ENCODE data around the gene MPST.

MPST gene

DNA sequence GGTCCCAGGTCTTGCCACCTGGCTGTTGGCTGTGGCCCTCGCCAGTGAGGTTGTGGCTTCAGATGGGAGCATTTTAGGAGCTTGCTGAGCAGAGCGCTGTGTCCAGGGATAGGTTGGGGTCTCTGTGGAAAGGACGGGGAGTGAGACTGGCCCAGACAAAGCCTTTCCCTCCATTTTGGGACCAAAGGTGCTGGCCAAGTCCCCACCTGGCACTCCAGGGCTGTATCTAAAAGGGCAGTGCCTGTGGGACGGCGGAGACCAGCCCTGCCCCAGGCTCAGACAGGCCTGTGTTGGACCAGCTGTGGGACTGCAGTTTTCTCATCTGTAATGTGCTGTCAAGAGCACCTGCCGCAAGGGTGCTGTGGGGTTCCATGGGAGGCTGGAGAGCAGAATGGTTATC is 27.0 kb downstream of the MPST start:
- no peak for DNase-seq

DNA sequence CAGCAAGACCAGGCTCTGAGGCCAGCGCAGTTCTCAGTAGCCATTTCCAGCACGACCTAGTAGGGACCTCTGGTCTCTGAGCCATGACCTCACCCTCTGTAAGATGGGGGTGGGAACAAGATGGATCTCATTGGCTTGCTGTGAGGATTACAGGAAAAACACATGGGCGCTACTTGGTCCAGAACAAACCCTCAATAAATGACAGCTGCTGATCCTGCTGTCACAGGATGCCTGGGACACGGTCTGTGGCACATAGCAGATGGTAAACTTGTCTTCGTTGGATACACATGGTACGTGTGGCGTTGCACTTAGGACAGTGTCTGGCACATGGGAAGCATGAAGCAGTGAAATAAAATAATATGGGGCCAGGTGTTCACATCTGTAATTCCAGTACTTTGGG is 27.5 kb downstream of the MPST start:
- no peak for DNase-seq

DNA sequence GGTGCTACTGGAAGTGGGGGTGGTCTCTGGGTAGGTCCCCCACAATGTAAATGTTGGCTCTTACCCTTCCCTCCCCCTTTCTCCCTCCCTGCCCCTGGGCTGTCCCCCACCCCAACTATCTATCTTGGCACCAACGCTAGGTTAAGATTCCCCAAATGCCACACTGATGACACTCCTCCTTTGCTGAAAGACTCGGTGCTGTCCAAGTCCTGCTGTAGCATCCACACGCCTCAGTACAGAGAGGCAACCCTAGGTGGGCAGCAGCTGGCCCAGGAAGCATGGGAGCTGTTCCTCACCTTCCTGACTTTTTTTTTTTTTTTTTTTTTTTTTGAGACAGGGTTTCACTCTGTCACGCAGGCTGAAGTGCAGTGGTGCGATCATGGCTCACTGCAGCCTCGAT is 28.6 kb downstream of the MPST start:
- no peak for DNase-seq

DNA sequence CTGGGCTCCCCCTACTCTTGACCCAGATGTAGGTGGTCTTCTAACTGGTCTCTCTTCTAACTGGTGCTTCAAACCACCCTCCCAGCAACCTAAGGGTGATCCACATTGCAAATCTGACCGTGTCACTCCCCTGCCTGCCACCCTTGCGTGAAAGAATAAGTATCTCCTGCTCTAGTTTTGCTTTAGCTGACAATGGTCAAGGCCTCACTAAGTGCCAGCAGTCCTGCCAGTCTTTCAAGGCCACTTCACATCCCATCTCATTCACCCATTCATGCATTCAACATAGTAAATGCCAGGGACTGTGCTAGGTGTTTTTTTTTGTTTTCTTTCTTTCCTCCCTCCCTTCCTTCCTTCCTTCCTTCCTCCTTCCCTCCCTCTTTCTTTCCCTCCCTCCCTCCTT is 29.7 kb downstream of the MPST start:
- no peak for DNase-seq

DNA sequence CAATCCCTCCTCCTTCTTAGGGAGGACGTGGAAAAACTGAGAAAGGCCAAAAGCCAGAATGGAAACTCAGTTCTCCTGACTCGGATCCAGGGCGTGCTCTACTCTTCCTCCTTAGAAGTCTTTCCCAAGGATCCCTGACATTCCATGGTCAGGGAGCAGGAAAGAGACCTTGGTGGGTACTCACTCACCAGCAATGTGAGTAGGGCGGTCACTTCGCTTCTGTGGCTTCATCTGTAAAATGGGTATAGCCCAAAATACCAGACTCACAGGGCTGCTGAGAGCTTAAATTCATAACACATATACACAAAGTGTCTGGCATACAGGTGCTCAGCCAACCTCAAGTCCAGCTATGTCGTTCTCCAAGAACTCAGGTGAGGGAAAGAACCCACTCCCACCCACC is 31.4 kb downstream of the MPST start:
- DNase-seq, result no peak

DNA sequence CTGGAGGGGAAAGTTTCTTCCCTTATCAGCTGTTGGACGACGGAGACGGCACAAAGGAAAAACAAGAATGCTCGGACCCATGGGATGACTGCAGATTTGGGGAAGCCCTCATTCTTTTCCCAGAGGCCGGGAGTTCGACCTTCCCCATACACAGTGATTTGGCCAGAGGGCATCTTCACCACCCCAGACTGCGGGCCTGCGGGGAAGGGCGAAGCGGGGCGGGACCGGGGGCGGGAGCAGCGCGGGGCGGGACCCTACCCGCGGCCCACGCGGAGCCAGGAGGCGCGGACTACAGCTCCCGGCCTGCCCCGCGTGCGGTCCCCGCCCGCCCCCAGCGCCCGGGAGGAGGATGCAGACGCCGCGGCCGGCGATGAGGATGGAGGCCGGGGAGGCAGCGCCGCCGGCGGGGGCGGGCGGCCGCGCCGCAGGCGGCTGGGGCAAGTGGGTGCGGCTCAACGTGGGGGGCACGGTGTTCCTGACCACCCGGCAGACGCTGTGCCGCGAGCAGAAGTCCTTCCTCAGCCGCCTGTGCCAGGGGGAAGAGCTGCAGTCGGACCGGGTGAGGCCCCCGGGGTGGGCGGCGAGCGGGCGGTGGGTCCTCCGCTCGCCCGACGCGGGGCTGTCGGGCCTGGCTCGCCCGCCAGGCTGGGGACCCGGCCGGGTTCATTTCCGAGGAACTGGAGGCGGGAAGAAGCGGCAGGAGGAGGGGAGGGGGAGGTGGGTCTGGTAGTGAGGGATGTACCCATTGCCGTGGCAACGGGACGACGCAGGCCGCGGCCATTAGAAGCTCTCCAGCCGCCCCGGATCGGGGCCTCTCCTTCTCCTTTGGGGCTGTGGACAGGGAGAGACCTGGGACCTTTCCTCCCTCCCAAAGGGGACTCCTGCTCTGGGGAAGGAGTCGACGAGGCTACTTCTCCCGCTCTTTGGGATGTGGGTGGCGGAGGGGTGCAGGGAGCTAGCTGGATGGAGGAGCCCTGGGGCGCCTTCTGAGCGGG is 32.1 kb downstream of the MPST start, which contains the start of gene KCTD17:
TSS of gene KCTD17 (plus strand) at position 352 of the 995 bp plus-strand sequence. CDS start at position 371, 19 bp downstream.
- DNase-seq, result peak; percentile 92

DNA sequence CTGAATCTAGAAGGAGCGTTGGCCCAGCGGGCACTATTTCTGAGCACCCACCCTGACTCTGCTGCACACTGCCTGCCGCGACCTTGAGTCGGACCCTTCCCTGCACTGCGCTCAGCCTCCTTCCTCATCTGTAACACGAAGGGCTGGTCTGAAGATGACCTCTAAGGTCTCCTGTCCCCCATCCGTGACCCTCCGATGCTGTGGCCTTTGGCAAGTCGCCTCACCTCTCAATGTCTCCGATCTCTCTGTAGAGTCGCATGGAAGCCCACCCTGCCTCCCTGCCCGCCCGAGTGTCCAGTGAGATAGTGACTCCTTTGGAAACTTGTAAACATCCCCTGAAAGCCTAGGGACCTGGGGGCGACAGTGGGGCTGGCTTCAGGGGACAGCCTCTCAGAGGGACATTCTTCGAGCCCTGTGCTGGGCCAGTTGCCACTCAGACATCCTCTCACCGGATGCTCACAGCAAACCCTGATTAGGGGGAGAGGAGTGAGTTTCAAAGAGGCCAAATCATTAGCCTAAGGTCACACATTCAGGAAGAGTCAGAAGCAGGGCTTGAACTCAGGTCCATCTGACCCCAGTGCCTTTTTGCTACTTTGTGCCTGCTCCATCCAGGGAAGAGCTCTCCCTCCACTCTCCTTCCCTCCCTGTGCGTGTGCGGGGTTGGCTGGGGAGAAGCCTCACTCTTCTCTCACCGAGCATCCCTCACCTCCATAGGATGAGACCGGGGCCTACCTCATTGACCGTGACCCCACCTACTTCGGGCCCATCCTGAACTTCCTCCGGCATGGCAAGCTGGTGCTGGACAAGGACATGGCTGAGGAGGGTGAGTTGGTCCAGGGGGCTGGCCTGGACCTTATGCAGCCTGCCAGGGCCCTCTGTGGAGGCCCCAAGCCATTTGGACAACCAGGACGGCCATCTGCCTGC is 33.1 kb downstream of the MPST start:
- DNase-seq, result no peak

DNA sequence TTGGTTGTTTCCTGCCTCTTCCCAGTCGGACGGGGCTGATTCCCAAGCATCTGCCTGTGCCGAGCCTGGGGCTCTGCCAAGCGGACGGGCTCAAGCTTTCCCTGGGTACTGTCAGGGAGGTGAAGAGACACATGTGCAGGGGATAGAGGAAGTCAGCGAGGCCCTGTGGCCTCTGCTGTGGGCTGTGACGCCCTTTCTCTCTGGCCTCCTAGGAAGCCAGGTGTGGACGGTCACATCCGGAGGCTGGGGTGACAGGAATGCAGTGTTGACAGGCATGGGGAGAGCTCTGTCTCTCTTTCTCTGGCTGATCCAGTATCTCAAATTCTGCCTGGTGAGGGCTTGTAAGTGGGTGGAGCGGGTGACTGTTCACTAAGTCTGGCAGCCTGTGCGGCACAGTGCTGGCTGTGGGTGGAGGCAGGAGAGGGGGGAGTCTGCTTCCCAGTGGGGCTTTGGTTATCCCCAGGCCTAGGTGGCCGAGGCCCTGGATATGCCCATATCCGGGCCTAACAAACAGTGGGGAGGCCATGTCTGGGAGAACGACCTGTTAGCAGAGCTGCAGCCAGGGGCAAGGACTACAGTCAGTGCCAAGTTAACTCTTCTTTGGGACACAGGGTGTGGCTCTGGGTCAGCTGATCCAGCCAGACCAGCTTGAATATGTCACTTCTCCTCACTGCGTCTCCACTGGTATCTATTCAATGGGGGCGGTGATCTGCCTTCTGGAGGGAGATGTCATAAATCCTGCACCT is 33.9 kb downstream of the MPST start:
- no peak for DNase-seq

DNA sequence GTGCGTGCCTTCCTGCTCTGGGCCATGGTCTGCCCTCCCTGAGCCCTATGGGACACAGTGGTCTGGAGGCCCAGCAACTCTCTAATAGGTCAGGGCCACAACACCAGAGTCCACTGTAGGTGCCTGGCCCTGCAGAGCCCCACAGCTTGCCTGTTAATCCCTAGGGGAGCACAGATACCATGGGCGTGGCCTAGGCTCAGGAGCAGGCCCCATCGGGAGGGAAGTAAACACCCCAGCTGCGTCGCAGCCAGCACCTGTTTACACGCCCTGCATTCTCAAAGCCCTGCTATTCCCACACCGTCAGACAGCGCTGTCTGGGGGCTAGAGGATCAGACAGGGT is 34.5 kb downstream of the MPST start:
- no peak for DNase-seq

DNA sequence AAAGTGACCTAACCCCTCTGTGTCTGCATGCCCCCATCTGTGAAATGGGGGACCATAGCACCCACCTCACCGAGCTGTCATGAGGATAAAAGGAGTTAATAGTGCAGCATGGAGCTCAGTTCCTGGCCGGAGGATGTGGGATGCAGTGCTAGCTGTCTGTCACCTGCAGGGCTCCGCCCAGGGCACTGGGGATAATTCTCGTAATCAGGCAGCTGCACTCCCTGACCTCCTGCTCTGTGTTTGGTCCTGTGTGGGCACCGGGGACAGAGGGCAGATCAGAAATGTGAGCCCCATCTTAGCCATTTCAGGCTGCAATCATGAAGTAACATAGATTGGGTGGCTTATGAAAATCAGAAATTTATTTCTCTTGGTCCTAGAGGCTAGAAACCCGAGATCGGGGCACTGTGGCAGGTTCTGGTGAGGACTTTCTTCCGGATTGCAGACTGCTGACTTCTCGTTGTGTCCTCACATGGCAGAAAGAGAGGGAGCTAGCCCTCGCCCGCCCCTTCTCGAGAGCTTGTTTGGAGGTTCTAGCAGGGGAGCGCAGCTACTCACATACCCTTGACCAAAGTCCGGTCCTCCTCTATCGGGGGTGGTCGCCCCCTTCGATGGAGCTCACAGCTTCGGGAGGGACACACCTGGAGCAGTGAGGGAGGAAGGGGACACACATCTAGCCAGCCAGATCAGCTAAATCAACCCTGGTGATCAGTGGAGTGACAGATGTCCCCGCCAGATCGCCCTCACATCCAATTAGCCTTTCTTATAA is 35.2 kb downstream of the MPST start:
- DNase-seq, result no peak

DNA sequence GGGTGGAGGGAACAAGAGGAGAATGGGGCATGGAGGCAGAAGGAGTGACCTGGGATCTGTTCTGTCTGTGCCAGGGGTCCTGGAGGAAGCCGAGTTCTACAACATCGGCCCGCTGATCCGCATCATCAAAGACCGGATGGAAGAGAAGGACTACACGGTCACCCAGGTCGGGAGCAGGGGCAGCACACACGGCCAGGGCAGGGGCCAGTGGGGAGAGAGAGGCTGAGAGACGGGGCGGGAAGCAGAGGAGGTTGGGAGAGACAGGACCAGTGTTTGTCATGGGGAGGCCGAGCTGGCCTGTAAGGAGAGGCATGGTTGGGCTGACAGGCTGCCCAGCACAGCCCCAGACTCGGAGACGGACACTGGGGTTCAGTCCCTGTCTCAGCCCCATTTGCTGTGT is 36.7 kb downstream of the MPST start:
- DNase-seq, result no peak

DNA sequence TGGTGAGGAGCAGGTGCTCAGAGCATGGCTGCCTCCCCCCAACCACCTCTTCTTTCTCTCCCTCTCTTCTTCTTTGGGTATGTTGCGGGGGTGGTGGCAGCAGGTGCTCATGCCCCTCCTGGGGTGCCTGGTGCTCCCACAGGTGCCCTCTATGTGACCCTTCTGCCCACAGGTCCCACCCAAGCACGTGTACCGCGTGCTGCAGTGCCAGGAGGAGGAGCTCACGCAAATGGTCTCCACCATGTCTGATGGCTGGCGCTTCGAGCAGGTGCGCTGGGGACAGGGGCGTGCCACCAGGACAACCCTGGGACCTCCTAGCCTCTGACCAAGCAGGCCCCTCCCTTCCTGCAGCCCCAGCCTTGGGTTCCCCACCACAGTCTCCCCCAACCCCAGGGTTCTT is 37.7 kb downstream of the MPST start:
- no peak for DNase-seq

DNA sequence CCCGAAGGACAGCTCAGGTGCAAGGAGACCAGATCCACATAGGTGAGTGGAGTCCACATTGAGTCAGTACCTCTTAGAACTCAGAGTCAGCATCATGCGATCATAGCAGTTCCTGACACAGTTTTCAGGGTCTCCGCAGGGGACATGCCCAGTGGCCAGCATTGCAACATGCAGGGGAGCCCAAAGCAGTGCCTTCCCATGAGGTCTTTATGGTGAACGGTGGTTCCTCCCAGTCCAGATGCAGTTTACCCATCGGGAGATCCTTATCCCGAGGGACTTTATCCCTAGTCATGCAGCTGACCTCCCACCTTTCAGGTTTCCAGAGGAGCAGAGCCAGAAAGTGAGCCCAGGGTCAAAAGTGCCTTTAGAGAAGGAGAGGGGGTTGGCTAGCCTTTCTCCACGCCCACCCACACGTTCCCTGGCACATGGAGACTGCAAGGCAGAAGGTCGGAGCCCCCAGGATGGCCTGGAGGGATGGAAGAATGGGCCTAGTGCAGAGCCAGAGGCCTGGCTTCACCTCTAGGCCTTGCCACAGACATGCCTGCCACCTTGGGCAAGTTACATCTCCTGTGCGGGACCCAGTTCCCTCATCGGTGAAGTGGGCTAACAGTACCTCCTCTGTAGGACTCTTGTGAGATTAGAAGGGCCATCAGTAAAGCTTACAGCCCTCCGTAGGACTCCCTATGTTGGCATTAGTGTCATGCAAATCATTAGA is 38.4 kb downstream of the MPST start:
- no peak for DNase-seq

DNA sequence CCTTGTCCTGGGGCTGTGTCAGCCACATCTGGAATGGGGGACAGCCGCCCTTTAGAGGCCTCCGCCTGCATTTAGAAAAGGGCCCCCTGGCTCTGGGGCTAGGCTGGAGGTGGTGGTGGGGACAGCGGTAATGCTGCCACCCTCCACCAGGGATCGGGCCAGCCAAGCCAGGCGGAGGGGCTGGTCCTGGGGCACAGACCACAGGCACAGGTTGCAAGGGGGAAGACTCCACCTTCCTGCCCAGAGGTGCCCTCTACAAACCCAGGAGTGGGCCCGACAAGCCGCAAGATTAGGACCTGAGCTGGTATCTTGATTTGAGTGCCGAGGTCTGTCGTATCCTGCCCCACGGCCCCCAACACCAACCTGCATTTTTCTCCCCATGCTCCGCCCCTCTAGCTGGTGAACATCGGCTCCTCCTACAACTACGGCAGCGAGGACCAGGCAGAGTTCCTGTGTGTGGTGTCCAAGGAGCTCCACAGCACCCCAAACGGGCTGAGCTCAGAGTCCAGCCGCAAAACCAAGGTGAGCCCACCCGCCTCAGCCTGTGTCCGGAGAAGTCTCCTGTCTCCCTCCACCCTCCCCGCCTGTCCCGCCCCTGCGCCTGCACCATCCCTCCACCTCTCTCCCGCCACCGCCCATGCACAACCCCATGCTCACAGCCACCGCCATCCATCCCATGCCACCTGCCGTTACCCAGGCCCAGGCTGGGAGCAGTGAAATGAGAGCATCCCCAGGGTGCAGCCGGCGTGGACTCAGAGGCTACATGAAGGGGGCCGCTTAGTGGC is 39.6 kb downstream of the MPST start:
- no peak for DNase-seq

DNA sequence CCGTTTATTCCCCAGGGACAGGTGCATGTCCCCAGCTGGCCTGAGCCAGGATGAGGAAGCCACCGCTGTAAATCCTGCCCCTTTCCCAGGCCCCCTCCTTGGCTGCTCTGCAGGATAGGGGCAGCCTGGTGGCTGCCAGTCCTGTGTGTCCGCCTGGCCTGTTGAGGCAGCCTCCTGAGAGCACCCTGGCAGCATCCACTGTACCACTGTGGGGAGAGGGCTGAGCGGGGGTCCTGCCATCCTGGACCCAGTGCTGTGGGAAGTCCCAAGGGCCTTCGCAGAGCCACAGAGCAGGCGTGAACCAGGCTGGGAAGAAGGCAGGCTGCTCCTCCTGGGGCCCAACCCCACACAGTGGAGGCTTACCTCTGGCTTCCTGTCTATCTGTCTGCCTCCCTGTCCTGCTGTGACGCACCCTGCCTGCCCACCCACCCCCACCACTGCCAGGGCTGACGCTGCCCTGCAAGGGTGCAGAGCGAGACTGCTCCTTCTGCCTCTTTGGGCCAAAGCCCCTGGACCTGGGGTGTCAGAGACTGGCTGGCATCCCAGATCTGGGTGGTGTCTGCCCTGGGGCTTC is 40.4 kb downstream of the MPST start:
- DNase-seq, result no peak

DNA sequence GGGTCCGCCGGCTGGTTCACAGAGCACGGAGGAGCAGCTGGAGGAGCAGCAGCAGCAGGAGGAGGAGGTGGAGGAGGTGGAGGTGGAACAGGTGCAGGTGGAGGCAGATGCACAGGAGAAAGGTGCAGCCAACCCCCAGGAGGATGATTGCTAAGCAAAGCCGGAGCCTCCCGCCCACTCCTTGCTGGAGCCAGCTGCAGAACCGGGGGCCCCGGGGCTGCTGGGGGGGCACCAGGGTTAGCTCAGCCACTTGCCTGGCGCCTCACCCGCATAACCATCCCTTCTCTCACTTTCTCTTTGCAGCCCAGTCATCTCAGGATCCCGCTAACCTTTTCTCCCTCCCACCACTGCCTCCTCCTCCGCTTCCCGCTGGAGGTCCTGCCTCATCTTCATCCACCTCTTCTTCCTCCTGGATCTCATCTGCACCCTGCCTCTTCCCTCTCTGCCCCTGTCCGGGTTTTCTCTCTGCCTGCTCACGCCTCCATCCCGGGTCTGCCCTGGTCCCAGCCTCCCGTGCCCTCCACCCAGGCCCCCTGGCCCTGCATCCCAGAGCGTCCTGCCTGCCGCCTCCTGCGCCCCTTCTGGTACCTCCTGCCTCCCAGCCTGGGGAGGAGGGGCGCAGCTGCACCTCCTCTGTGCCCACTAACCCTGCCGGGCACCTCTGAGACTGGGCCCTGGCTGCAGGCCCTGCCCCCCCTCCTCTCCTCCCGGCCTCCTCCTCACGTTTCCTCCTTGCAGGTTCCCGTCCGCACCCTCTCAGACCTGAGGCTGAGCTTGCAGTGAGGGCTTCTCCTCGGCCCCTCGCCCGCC is 41.5 kb downstream of the MPST start:
- DNase-seq, result peak; percentile 82

DNA sequence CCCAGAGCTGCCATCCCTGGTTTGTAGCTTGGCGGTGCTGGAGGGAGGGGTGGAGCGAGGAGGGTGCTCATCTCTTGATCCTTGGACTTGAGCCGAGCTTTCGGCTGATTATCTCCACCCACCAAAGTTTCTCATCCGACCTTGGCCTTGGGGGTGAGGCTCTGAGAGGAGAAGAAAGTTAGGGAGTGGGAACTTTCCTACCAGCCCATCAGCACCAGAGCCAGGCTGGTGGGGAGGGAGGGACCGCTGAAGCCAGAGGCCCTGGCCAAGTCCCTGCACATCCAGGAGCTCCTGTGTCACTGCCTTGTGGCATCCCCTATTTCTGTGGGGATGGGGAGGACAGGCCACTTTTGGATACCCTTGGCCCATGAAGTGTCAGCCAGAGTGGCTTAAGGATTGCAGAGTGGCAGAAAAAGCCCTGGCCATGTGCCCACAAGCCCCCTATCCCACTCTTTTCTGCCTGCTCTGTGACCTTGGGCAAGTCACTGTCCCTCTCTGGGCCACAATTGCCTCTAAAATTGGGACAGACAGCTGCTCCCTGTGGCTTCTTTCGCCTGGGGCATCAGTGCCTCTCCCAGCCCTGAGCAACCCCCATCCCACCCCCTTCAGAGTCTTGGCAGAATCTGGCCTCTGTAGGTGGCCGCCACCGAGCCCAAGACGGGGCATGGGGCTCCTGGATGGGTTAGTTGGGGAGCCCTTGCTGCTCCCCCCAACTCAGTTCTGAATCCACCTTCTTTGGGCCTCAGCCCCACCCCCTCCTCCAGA is 42.3 kb downstream of the MPST start:
- no peak for DNase-seq

DNA sequence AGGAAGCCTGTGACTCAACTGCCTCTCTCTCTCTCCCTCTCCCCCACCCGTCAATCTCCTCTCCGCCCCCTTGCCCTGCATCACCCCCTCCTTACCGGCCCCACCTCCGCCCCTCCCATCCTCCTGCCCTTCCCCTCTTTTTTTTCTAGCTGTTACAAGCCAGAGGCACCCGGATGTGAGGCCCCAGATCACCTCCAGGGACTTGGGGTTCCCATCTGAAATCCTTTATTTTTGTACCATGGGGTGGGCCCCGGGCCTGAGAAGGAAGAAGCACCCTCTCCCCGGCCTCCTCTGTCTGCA is 42.8 kb downstream of the MPST start:
- DNase-seq, result no peak
